ENCODE results near the gene ZDHHC19.

Gene ZDHHC19

DNA sequence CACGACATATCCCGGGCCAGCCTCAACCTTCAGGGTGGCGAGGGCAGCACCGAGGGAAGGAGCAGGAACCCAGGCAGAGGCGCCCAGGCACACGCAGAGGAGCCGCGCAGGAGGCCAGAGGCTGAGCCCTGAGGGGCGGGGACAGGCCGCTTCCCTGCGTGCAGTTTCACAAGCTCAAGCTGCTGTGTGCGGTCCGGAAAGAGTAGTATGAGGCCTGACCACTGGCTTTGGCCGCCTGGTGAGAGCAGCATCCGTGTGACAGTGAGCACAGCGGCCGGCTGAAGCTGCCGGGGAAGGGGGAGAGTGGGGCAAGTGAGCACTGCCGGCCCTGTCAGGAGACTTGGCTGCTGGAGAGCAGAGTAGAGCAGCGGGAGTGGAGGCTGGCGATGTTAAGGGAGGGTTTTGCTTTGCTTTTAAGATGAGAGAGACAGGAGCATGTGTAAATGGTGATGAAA, 8.7 kb downstream of the ZDHHC19 start:
- Mint-ChIP-seq H3K9me3 (no peaks in the 10 kb centered on the region), H3K4me3 (no peak overlapping the region), H3K27ac (no peak overlapping the region), H3K36me3 (no peaks in the 10 kb centered on the region), H3K27me3 (peaks cover 51% of the 10 kb centered on the region), H3K4me1 (peaks cover 14% of the 10 kb centered on the region)
- CTCF ChIA-PET = interaction anchor here (1.3 to 15.6 kb wide), 2 partner anchors 16 to 130 kb away, joined by 3 to 293 read pairs; no protein-coding TSS in a partner anchor
- no peak for DNase-seq

DNA sequence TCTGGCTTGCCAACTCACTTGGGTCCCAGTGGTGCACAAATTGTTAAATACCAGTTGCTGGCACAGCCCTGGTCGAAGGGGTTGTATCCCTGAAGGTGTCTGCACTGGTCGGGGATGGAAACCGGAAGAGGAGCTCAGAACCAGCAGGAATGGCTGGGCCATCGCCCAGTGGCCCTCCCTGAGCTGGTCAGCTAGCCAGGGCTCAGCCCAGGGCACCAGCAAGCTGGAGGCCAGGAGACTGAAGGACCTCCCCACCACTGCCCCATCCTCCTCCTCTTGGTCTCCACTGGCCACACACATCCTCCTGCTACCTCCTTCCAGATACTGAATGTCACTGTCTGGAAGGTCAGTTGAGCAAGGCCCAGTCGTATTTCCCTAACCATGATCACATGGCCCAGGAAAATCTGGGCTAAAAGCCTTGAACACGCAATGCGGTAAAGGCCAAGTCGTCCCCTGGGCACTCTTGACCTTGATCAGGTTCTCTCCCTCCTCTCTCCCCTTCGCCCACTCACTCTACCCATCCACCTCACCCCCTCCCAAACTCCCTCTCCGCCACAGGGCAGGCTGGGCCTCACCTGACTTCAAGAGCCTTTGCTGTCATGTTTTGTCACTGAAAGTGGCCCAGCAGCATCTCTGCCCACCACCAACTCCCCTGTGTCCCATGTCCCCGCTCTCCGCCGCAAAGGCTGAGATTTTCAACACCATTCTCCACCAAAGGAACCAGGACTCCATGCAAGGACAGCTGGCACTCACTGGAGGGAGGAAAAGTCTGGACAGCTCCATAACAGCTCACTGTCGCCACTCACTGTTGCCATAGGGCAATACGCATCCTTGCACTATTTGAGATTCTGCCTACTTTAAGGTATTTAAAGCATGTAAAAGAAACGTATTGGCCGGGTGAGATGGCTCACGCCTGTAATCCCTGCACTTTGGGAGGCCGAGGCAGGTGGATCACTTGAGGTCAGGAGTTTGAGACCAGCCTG, 12.1 kb downstream of the ZDHHC19 start:
- CTCF ChIA-PET = interaction anchor here (0.5 to 15.6 kb wide), 9 partner anchors 102 to 196 kb away, joined by 3 to 293 read pairs (median 5); no protein-coding TSS in a partner anchor
- Mint-ChIP-seq H3K27me3 (peaks cover 27% of the 10 kb centered on the region), H3K27ac (no peak overlapping the region)

DNA sequence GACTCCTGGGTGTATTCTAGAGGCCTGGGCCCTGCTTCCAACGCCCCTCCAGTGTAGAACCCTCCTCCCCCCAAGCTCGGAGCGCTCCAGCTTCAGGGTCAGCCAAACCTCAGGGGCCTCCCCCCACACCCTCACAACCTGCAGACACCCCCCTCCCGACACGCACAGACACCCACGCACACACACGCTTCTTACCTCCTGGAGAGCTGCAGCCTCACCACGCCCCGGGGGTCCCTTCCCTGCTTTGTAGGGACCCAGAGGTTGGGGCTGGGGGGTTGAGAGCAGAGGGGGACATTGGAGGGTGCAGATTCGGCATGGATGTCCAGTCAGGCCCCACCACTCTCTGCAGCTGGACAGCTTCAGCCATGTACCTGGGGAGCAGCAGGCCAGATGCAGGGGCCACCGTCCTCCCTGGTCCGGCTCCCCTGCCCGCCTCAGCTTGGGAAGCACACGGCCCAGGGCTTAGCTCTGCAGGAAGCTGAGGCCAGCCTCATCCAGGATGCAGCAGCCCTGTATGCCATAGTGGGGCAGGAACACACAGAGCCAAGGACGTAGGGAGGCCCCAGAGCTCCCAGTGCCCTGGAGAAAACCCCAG, 13.0 kb downstream of the ZDHHC19 start:
- H3K9me3 Mint-ChIP-seq = no peaks in the 10 kb centered on the region
- DNase-seq = no peak
- peaks cover 18% of the 10 kb centered on the region for H3K27me3 Mint-ChIP-seq
- H3K4me3 Mint-ChIP-seq = no peak overlapping the region
- CTCF ChIA-PET = interaction anchor here (0.5 to 15.6 kb wide), 8 partner anchors 17 to 194 kb away, joined by 3 to 293 read pairs (median 4); no protein-coding TSS in a partner anchor
- peaks cover 28% of the 10 kb centered on the region for H3K4me1 Mint-ChIP-seq
- no peaks in the 10 kb centered on the region for H3K36me3 Mint-ChIP-seq
- H3K27ac Mint-ChIP-seq = no peak overlapping the region

More for the DNA sequence above, 12.1 kb downstream of the ZDHHC19 start:
- no peak for DNase-seq
- H3K36me3 Mint-ChIP-seq = no peaks in the 10 kb centered on the region
- no peaks in the 10 kb centered on the region for H3K9me3 Mint-ChIP-seq
- H3K4me3 Mint-ChIP-seq = no peak overlapping the region
- peaks cover 31% of the 10 kb centered on the region for H3K4me1 Mint-ChIP-seq

DNA sequence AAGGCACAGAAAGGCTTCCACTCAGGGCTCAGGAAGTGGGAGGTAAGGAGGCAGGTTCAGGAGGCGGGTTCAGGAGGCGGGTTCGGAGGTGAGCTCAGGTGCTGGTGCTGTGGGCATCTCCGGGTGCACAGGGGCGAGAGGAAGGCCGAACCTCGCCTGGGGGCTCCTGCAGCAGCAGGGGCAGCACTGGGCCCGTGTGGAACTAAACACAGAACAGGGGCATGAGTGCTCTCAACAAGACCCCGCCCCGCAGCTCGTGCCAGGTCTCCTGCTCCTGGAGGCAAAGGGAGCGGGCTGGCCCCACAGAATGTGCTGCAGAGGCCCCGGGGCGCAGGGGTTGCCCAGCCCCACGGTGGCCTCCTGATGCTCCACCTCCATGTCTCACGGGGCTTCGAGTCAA, 13.7 kb downstream of the ZDHHC19 start:
- Mint-ChIP-seq H3K4me1 (peaks cover 34% of the 10 kb centered on the region), H3K27me3 (peaks cover 12% of the 10 kb centered on the region), H3K27ac (no peak overlapping the region), H3K36me3 (no peaks in the 10 kb centered on the region), H3K9me3 (no peaks in the 10 kb centered on the region), H3K4me3 (no peak overlapping the region)
- CTCF ChIA-PET = interaction anchor here (0.9 to 15.6 kb wide), 11 partner anchors 10 to 175 kb away, joined by 3 to 293 read pairs (median 4); no protein-coding TSS in a partner anchor
- DNase-seq = no peak

DNA sequence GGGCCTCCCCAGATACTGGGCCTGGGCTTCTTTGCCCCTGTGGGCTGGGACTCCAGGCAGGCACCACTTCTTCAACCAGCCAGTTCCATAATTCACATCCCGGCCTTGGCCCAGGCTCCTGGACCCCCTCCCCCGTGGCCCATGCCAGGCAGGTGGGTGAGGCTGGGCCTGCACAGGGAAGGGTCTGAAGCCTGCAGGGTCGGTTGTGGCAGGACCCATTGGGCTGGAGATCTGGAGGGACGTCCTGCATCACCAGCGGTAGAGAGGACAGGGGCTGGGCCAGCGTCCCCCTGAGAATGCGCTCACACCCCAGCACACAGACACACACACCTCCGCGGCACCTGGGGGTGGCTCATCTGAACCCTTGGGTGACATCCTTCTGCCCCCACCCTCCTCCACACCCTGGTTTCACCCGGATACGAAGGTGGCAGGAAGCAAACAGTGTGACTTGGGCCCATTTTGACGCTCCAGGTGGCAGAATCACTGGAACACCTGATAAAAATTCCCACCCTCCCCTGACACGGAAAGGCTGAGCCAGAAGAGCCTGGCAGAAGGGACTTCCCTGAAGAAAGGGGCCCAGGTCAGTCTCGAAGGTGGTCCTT, 15.4 kb downstream of the ZDHHC19 start:
- peak overlapping the region; percentile 14 for H3K27ac Mint-ChIP-seq
- CTCF ChIA-PET = interaction anchor here (0.7 to 15.6 kb wide), 17 partner anchors 11 to 301 kb away, joined by 3 to 293 read pairs (median 4); no protein-coding TSS in a partner anchor

DNA sequence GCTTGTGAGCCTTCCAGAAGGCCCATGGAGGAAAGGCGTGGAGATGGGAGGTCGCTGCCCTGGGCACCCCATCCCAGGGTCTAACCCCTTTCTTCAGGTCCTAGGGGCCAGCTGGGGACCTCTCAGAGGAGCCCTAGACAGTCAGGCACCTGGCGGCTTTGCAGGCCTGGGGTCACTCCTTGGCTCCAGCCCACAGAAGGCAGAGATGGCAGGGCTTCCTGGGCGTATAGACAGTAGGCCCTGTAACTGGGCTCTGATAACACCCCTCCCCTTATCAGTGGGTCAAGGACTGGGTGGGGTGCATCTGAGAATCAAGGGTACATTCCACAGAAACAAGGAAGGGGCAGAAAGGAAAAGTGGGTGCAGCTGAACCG, 16.7 kb downstream of the ZDHHC19 start:
- Mint-ChIP-seq H3K4me1 (peaks cover 52% of the 10 kb centered on the region), H3K4me3 (no peak overlapping the region)

More for the DNA sequence above, 15.4 kb downstream of the ZDHHC19 start:
- no peaks in the 10 kb centered on the region for H3K36me3 Mint-ChIP-seq
- no peak overlapping the region for H3K4me3 Mint-ChIP-seq
- no peak for DNase-seq
- H3K27me3 Mint-ChIP-seq = no peaks in the 10 kb centered on the region
- no peaks in the 10 kb centered on the region for H3K9me3 Mint-ChIP-seq
- peaks cover 46% of the 10 kb centered on the region for H3K4me1 Mint-ChIP-seq

DNA sequence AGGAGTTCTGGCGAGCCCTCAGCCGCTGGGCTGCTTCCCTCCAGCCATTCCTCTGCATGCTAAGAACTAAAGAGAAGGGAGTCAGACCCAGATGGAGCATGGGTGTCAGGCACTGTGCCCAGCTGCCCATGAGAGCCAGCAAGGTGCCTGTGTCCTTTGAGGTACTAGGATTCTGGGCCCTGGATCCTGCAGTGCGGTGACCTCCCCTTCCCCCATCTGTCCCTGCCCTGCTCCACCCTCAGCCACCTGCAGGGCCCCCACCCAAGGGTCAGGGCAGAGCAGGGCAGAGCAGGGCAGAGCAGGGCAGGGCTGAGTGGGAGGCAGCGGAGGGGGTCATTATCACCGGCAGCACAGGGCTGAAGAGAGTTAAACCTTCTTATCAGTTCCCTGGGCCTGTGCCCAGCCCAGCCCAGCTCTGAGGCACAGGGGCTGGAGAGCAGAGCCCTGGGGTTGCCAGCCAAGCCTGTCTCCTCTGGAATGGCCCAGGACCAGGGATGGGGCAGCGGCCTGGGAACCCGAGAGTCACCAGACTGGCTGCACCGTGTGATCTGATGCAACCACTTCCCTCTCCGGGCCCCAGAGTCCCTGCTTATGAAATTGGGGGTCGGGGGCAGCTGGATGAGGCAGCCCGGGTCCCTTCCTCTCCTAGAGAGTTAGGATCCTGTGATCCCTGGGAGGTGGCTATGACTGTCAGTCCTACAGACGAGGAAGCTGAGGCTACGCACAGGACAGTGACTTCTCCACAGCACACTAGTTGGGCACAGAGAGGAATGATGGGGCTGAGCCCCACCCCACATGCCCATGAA, 17.3 kb downstream of the ZDHHC19 start:
- H3K27ac Mint-ChIP-seq = peak overlapping the region; percentile 92
- no peak overlapping the region for H3K4me3 Mint-ChIP-seq
- H3K36me3 Mint-ChIP-seq = no peaks in the 10 kb centered on the region
- peaks cover 54% of the 10 kb centered on the region for H3K4me1 Mint-ChIP-seq
- CTCF ChIA-PET = interaction anchor here (1.0 to 15.6 kb wide), 6 partner anchors 13 to 122 kb away, joined by 4 to 293 read pairs (median 5); no protein-coding TSS in a partner anchor
- no peaks in the 10 kb centered on the region for H3K9me3 Mint-ChIP-seq
- no peaks in the 10 kb centered on the region for H3K27me3 Mint-ChIP-seq
- no peak for DNase-seq

More for the DNA sequence above, 16.7 kb downstream of the ZDHHC19 start:
- no peaks in the 10 kb centered on the region for H3K36me3 Mint-ChIP-seq
- no peaks in the 10 kb centered on the region for H3K9me3 Mint-ChIP-seq
- DNase-seq = no peak
- H3K27ac Mint-ChIP-seq = no peak overlapping the region
- no peaks in the 10 kb centered on the region for H3K27me3 Mint-ChIP-seq
- CTCF ChIA-PET = interaction anchor here (1.2 to 15.6 kb wide), 5 partner anchors 13 to 122 kb away, joined by 4 to 293 read pairs (median 5); no protein-coding TSS in a partner anchor

DNA sequence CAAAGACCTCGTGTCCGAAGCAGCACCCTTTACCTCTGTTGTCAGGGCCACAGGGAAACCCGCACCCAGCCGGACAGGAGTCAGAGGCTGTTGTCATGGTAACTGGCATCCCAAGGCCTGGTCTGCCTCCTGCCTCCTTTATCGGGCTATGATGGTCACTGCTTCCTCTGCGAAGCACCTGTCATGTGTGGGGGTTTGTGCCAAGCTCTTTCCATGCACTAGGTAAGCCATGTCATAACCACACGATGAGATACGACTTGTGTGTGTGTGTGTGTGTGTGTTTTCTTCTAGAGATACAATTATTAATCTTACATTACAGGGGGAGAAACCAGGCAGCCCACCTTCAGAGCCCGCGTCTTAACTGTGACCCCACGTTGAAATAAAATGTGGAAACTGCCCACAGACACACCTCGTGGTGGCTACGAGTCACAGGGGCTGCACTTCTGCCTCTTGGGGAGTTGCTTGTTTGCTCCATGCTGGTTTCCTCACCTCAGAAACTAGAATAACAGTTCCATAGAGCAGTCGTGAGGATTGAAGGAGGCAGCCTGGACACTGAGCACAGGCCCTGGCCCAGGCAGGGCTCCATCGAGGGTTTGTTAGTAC, 18.0 kb downstream of the ZDHHC19 start:
- Mint-ChIP-seq H3K9me3 (no peaks in the 10 kb centered on the region), H3K36me3 (no peaks in the 10 kb centered on the region), H3K4me1 (peaks cover 56% of the 10 kb centered on the region), H3K4me3 (no peak overlapping the region), H3K27ac (peak overlapping the region; percentile 92), H3K27me3 (no peaks in the 10 kb centered on the region)
- DNase-seq = no peak
- CTCF ChIA-PET = interaction anchor here (1.0 to 15.6 kb wide), 3 partner anchors 12 to 121 kb away, joined by 5 to 293 read pairs (median 5); no protein-coding TSS in a partner anchor

DNA sequence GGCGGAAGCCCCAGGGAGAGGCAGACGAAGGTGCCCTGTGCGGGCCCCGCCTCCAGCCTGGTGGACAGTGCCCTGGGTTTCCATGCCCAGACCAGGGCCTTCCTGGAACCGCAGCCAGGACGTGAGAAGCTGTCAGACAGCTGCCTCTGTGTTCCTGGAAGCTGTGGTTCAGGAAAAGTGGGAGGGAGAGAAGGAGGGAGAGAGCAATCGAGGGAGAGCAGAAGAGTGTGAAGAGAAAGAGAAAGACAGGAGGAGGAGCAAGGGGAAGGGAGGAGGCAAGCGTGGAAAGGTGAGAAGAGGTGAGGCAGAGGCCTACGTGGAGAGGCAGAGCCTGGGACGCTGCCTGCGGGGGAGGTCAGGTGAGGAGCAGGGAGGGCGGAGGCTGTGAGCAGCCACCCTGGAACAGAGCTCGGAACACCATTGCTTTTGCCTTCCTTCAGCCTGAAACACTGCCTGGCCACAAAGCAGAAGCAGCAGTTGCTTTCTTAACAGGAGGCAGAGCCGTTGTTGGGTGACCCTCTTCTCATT, 18.6 kb downstream of the ZDHHC19 start:
- H3K4me3 Mint-ChIP-seq = no peak overlapping the region
- H3K36me3 Mint-ChIP-seq = no peaks in the 10 kb centered on the region
- peak overlapping the region; percentile 92 for H3K27ac Mint-ChIP-seq
- CTCF ChIA-PET = interaction anchor here (1.0 to 15.6 kb wide), 3 partner anchors 11 to 120 kb away, joined by 8 to 293 read pairs (median 13); no protein-coding TSS in a partner anchor
- H3K4me1 Mint-ChIP-seq = peaks cover 58% of the 10 kb centered on the region
- DNase-seq = no peak
- no peaks in the 10 kb centered on the region for H3K27me3 Mint-ChIP-seq
- H3K9me3 Mint-ChIP-seq = no peaks in the 10 kb centered on the region

DNA sequence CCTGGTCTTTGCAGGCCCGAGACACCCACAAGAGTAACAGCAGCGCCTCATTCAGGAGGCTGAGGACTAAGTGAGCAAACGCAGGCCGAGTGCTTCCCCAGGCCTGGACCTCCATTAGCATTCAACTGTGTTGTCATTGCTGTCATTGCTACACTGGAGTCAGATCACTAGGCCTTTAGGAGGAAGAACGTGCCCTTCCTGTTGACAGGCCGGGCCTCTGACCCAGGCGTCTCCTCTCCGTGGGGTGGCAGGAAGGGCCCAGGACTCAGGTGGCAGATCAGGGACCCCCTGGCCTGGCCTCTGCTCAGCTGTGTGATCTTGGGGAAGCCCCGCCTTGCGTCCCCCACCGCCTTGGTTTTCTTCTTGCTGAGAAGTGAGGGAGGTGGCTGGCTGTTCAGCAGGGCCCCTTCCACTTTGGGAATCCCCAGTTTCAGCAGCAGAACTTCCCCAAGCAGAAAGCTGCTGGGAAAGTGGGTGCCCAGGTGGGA, 19.1 kb downstream of the ZDHHC19 start:
- DNase-seq = peak; percentile 57
- Mint-ChIP-seq H3K4me3 (no peak overlapping the region), H3K27me3 (no peaks in the 10 kb centered on the region)

DNA sequence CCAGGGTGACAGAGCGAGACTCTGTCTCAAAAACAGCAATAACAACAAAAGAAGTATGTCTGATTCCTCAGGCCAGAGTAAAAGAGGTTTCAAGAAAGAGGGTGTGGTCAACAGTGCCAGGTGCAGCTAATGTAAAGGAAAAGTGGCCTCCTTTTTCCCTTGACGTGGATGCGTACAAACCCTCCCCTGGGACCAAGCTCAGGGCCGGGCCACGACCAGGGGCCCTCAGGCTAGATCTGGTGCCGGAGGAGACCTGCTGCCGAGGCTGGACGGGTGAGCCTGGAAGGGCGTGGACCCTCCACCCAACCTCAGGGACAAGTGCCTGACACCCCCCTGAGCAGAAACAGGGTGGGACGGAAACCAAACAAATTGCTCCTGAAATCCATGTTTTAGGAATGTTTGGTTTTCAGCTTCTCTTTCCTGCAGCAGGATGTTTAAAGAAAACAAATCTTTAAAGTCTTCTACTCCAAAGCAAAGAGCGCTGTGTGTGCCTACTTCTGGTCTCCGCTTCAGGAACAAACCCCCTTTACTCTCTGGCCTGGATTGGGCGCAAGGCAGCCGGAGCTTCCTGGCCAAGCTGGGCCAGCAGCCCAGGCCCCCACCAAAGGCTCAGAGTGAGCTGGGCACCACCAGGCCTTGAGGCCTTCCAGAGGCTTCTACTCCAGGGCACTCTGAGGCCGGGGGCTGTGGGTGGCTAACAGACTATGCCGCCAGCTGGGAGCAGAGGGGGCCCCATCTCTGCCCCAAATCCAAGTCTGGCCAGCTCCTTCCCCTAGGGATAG, 21.4 kb downstream of the ZDHHC19 start:
- DNase-seq = no peak
- no peak overlapping the region for H3K4me3 Mint-ChIP-seq
- H3K36me3 Mint-ChIP-seq = no peaks in the 10 kb centered on the region
- no peaks in the 10 kb centered on the region for H3K27me3 Mint-ChIP-seq
- CTCF ChIA-PET = interaction anchor here (1.3 kb wide), 1 partner anchor 116 kb away, joined by 10 read pairs; no protein-coding TSS in a partner anchor
- H3K9me3 Mint-ChIP-seq = no peaks in the 10 kb centered on the region
- peaks cover 52% of the 10 kb centered on the region for H3K4me1 Mint-ChIP-seq
- H3K27ac Mint-ChIP-seq = no peak overlapping the region

More for the DNA sequence above, 19.1 kb downstream of the ZDHHC19 start:
- CTCF ChIA-PET = interaction anchor here (1.0 to 15.6 kb wide), 3 partner anchors 10 to 120 kb away, joined by 8 to 293 read pairs (median 13); no protein-coding TSS in a partner anchor
- H3K4me1 Mint-ChIP-seq = peaks cover 60% of the 10 kb centered on the region
- H3K36me3 Mint-ChIP-seq = no peaks in the 10 kb centered on the region
- no peaks in the 10 kb centered on the region for H3K9me3 Mint-ChIP-seq
- H3K27ac Mint-ChIP-seq = peak overlapping the region; percentile 92

Data from activated naive CD4-positive, alpha-beta T cell treated with anti-CD3 and anti-CD28 coated beads, Interleukin-2, amount 10 ng/mL, durations not matched to agents 7 days and 5 days (primary cell).